ENCODE data around the gene PGAM2.

GRCh38 chr7:44045226-44046014 lies 19.9 kb downstream of the PGAM2 start:
- TF ChIP-seq, protein P1, sequence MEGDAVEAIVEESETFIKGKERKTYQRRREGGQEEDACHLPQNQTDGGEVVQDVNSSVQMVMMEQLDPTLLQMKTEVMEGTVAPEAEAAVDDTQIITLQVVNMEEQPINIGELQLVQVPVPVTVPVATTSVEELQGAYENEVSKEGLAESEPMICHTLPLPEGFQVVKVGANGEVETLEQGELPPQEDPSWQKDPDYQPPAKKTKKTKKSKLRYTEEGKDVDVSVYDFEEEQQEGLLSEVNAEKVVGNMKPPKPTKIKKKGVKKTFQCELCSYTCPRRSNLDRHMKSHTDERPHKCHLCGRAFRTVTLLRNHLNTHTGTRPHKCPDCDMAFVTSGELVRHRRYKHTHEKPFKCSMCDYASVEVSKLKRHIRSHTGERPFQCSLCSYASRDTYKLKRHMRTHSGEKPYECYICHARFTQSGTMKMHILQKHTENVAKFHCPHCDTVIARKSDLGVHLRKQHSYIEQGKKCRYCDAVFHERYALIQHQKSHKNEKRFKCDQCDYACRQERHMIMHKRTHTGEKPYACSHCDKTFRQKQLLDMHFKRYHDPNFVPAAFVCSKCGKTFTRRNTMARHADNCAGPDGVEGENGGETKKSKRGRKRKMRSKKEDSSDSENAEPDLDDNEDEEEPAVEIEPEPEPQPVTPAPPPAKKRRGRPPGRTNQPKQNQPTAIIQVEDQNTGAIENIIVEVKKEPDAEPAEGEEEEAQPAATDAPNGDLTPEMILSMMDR (conservative IDR thresholded peaks at IDR 0.05; ENCODE audit: low read depth, low read length): no peak
- no peak for TF ChIP-seq MAZ (IDR thresholded peaks at IDR 0.05; ENCODE audit: borderline replicate concordance, low read depth, low read length)
- TF ChIP-seq ELK1 (IDR thresholded peaks at IDR 0.05; ENCODE audit: borderline replicate concordance, low read depth, low read length): no peak
- TF ChIP-seq RCOR1 (IDR thresholded peaks at IDR 0.05; ENCODE audit: insufficient replicate concordance, low read length): no peak
- TF ChIP-seq MAFK (IDR thresholded peaks at IDR 0.05; ENCODE audit: low read depth, low read length): no peak
- no peak for TF ChIP-seq RFX5 (IDR thresholded peaks at IDR 0.05; ENCODE audit: low read depth, low read length)
- no peak for TF ChIP-seq BHLHE40 (IDR thresholded peaks at IDR 0.05; ENCODE audit: low read depth, low read length)
- TF ChIP-seq SMC3 (IDR thresholded peaks at IDR 0.05; ENCODE audit: low read depth, low read length): no peak
- TF ChIP-seq POLR2A (IDR thresholded peaks at IDR 0.05; ENCODE audit: low read depth, low read length): no peak
- no peak for TF ChIP-seq MXI1 (IDR thresholded peaks at IDR 0.05; ENCODE audit: borderline replicate concordance, low read depth, low read length)
- no peak for TF ChIP-seq RAD21 (IDR thresholded peaks at IDR 0.05; ENCODE audit: low read length)
- no peak for TF ChIP-seq FOS (IDR thresholded peaks at IDR 0.05; ENCODE audit: low read depth, low read length)
- TF ChIP-seq CHD1 (IDR thresholded peaks at IDR 0.05; ENCODE audit: low read depth, low read length): no peak
- TF ChIP-seq USF2 (IDR thresholded peaks at IDR 0.05; ENCODE audit: low read depth, low read length): no peak
